Activated gamma-delta T cell treated with Interleukin-2 at 50 U/mL for 16 hours (primary cell): ENCODE measurements around the gene IER3IP1.

Source experiments
- DNase-seq: peaks from one replicate; pipeline ENCODE4 v3.0.0-alpha.2; 2020

IER3IP1 gene

GRCh38 chr18:47151439-47151838, 24.7 kb downstream of the IER3IP1 start:
- no peak for DNase-seq

GRCh38 chr18:47150824-47151366, 25.3 kb downstream of the IER3IP1 start:
- DNase-seq: peak; percentile 5

GRCh38 chr18:47150029-47150823, 25.9 kb downstream of the IER3IP1 start, which contains the start of gene HDHD2:
TSS of gene HDHD2 (minus strand) at chr18:47150500. CDS start at chr18:47136439, 14,061 bp downstream.
- DNase-seq: peak; percentile 74

GRCh38 chr18:47149457-47150028, 26.6 kb downstream of the IER3IP1 start:
- no peak for DNase-seq

- no peak for DNase-seq
These were observed 30.0 kb downstream of the IER3IP1 start for GRCh38 chr18:47146206-47146605.

GRCh38 chr18:47143899-47144485, 32.2 kb downstream of the IER3IP1 start:
- DNase-seq: no peak

GRCh38 chr18:47143153-47143552, 33.0 kb downstream of the IER3IP1 start:
- no peak for DNase-seq

GRCh38 chr18:47141289-47141688, 34.9 kb downstream of the IER3IP1 start:
- DNase-seq: no peak

GRCh38 chr18:47121146-47121545, 55.0 kb downstream of the IER3IP1 start:
- DNase-seq: no peak

GRCh38 chr18:47120428-47120827, 55.7 kb downstream of the IER3IP1 start:
- DNase-seq: no peak

- no peak for DNase-seq
These were observed 57.2 kb downstream of the IER3IP1 start for GRCh38 chr18:47118981-47119380.

DNA sequence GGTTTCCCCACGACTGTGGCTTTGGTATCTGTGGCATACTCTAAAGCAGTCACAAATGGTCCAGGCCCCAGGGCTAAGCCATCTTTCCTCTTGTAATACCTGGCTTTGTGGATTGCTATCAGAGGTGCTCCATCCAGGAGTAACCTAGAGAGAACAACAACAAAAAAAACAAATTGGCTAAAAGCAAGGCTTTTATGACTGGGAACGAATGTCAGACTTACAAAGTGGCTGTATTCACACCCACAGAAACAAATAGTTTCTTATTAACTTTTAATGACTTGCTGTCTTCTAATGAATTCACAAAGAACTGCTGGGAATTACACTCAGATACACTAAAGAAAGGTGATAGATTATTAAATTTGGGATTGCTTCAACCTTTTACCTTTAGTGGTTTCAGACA, 61.0 kb downstream of the IER3IP1 start:
- DNase-seq: no peak

GRCh38 chr18:47113796-47114540, 62.2 kb downstream of the IER3IP1 start:
- no peak for DNase-seq

GRCh38 chr18:47110492-47111274, 65.5 kb downstream of the IER3IP1 start:
- no peak for DNase-seq

DNA sequence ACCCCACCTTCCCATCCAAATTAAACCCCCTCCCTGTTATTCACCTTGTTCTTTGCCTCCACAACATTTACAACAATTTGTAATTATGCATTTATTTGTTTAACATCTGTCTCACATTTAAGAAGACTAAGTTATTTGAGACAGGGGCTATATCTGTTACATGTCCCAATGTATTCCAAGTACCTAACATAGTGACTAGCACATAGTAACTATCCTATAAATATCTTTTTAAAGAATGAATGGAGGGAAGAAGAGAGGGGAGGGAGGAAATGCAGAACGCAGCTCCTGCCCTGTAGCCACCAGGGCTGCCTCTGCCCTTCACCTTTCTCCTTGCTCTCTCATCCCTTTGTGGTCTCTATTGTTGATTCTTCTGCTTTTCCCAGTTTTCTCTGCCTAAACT, 66.4 kb downstream of the IER3IP1 start:
- no peak for DNase-seq

GRCh38 chr18:47108998-47109405, 67.2 kb downstream of the IER3IP1 start:
- no peak for DNase-seq

DNA sequence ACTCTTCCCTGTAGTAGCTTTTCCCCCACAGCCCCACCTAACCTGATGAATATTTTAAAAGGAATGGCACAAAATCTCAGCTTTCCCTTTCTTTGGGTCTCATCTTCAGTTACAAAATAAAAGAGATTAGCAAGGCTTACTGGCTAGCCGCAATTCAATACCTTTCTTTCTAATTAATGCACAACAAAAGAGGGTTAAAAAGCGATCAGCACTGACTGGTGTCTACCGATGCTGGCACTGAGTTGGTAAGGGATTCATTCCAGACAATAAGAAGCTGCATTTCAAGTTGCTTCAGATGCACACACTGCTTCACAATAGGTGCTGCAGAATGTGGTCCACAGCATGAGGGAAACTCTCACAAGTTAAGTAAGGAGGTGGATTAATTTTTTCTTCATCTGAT, 67.8 kb downstream of the IER3IP1 start:
- no peak for DNase-seq
